ENCODE results near the gene PEX6. TPM values are rescaled to one million over a fixed set of nuclear protein-coding genes. Genes with fewer than 3 reads are reported as not detected.
A peak's percentile ranks its signal among the peaks of the same experiment; 100 is the strongest.

The PEX6 gene
- total and polyA plus RNA-seq, 2 of the 13 experiments (the other 11 are each of a cell fraction or from before 2014, with no cell fraction given): 5.1 to 6.7 TPM

GRCh38 chr6:43013843-43014433, 35.0 kb upstream of the PEX6 start, which contains the start of the genes KLHDC3 and MEA1 (continued):
- TF ChIP-seq SRSF4 (IDR thresholded peaks at IDR 0.05; ENCODE audit: low read depth, low read length, poor library complexity, severe bottlenecking) (no peak), MYC (CRISPR knock-in tag; IDR thresholded peaks at IDR 0.05; ENCODE audit: borderline replicate concordance) (peak; percentile 91), ZNF124 (CRISPR knock-in tag; IDR thresholded peaks at IDR 0.05) (peak; percentile 51; the same call in 1 of the 2 replicates), ZNF207 (IDR thresholded peaks at IDR 0.05; ENCODE audit: borderline replicate concordance) (no peak), ISL2 (CRISPR knock-in tag; IDR thresholded peaks at IDR 0.05) (no peak), EEA1 (CRISPR knock-in tag; IDR thresholded peaks at IDR 0.05; ENCODE audit: borderline replicate concordance) (no peak; the same call in 1 of the 2 replicates), REST (IDR thresholded peaks at IDR 0.05; ENCODE audit: borderline replicate concordance in 1 of 2, low read depth in 1 of 2, low read length in 2 of 2) (no peak), ARID3A (IDR thresholded peaks at IDR 0.05; ENCODE audit: low read depth, low read length) (peak; percentile 43; the same call in 1 of the 2 replicates), ARID2 (CRISPR knock-in tag; IDR thresholded peaks at IDR 0.05; ENCODE audit: borderline replicate concordance) (no peak), ZBTB38 (CRISPR knock-in tag; IDR thresholded peaks at IDR 0.05) (peak; percentile 48; the same call in 1 of the 2 replicates), HNF1B (CRISPR knock-in tag; IDR thresholded peaks at IDR 0.05) (peak; percentile 96), IKZF5 (CRISPR knock-in tag; IDR thresholded peaks at IDR 0.05) (peak; percentile 14; the same call in 1 of the 2 replicates), PREB (CRISPR knock-in tag; IDR thresholded peaks at IDR 0.05) (no peak), STAT6 (CRISPR knock-in tag; IDR thresholded peaks at IDR 0.05; ENCODE audit: borderline replicate concordance) (peak; percentile 61; the same call in 1 of the 2 replicates), ZNF460 (CRISPR knock-in tag; IDR thresholded peaks at IDR 0.05; ENCODE audit: borderline replicate concordance) (no peak), PCBP1 (IDR thresholded peaks at IDR 0.05; ENCODE audit: borderline replicate concordance, low read depth, low read length) (peak; percentile 91; the same call in 1 of the 2 replicates)

Measured in HepG2 (cell line).